GM18909 (cell line): Measurements from ENCODE around the gene IFRD2.
A peak's percentile ranks its signal among the peaks of the same experiment; 100 is the strongest.
"Not testable (repeated sequence)": the region's sequence is repeated elsewhere in the genome, so short reads cannot be mapped to it uniquely, and the experiment has no call there.

Experiments
- ATAC-seq: cut with Tn5 transposase; IDR thresholded peaks from one replicate; pipeline ENCODE4 v1.9.1; 2021; ENCODE audit warnings: mild to moderate bottlenecking; ENCODE audit not compliant: unreplicated experiment, poor library complexity

IFRD2 gene

DNA sequence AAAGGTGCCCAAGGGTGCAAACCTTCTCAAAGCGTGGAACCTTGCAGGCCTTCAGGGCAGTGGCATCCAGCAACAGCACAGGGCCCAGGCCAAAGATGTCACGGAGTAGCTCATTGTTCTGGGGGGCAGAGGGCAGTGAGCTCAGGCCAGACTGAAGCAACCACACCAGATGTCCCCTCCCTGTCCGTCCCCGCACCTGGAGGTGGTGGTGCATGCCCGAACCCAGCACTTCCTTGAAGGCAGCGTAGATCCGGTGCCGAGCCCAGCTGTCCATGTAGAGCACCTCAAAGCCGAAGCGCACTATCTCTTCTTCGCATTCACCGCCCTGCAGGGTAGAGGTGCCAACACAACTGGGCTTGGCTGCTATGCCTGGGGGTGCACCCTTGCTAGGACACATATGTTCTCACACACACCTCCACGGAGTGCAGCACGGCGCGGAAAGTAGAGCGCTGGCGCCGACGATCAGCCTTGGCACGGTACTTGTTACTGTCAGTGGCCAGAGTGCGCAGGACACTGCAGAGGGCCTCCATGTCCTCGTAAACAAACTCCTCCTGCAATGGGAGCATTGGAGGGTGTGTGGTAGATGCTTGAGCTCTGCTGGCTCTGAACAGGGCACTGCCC is 3.7 kb downstream of the IFRD2 start:
- no peak for ATAC-seq

DNA sequence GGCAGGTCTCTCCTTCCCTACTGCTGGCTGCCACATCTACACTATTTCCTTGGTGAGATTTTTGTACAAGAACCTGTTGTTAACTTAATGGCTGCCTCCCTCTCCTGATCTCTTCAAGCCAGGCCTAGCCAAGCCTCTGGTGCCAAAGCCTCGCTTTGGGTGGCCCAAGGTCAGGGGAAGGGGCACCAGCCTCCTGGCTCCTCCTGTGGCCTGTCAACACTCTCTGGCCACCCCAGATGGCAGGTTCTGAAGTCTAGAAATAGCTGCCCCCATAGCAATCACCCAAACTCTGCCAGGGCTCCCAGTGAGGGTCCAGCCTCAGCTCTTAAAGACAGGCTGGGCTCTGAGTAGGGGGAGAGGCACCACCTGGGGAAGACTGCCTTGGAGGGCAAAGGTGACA is 5.0 kb downstream of the IFRD2 start:
- ATAC-seq = no peak

GRCh38 chr3:50286322-50287227 is 5.7 kb downstream of the IFRD2 start:
- no peak for ATAC-seq

GRCh38 chr3:50284121-50284520 is 8.1 kb downstream of the IFRD2 start:
- not testable (repeated sequence) for ATAC-seq

GRCh38 chr3:50279255-50280016 is 12.8 kb downstream of the IFRD2 start:
- ATAC-seq = no peak

- no peak for ATAC-seq
Measured at GRCh38 chr3:50278880-50279224, 13.4 kb downstream of the IFRD2 start, which contains the start of gene LSMEM2. Gene LSMEM2, plus strand, starts transcription at chr3:50279087. Its CDS starts 27 bp downstream, at chr3:50279114.

DNA sequence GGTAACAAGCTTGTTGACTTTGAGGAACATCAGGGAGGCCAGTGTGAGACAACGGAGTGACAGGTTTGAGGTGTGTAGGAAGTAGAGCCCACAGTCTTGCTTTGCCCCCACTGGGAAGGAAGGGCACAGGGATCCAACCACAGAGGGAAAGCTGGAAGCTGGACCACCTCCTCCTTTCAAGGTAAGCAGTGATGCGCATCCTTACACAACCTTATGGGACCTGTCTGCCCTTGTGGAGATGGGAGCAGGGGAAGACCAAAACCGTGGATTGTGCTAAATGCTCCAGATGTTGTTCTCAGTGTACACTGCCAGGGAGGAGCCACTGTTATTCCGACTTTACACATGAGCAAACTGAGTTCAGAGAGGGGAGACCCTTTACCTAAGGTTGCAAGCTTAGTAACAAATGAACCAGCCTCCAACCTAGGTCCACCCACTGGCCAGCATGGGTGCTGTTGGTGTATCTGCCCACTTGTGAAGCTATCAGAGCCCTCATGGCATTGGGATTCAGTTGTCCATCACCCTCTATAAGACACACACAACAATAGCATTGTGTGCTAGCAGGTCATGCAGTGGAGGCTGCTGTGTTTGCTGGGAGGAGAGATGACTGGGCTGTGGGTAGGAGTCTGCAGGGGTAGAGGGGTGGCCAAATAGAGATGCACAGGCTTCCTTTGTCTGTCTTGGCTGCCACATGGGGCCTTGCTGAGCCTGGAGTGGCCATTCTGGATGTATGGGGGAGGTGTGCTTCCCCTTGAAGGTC is 13.9 kb downstream of the IFRD2 start:
- ATAC-seq = no peak

DNA sequence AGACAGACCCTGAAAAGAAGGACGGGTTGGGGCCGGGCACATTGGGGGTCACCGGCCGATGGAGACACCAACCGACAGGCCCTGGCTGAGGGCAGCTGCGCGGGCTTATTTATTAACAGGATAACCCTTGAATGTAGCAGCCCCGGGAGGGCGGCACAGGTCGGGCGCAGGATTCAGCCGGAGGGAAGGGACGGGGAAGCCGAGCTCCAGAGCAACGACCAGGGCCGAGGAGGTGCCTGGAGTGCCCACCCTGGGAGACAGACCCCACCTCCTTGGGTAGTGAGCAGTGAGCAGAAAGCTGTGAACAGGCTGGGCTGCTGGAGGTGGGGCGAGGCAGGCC is 15.5 kb downstream of the IFRD2 start:
- ATAC-seq = no peak

GRCh38 chr3:50275996-50276761 is 16.1 kb downstream of the IFRD2 start:
- no peak for ATAC-seq

- no peak for ATAC-seq
Measured at GRCh38 chr3:50275141-50275995, 16.9 kb downstream of the IFRD2 start.

DNA sequence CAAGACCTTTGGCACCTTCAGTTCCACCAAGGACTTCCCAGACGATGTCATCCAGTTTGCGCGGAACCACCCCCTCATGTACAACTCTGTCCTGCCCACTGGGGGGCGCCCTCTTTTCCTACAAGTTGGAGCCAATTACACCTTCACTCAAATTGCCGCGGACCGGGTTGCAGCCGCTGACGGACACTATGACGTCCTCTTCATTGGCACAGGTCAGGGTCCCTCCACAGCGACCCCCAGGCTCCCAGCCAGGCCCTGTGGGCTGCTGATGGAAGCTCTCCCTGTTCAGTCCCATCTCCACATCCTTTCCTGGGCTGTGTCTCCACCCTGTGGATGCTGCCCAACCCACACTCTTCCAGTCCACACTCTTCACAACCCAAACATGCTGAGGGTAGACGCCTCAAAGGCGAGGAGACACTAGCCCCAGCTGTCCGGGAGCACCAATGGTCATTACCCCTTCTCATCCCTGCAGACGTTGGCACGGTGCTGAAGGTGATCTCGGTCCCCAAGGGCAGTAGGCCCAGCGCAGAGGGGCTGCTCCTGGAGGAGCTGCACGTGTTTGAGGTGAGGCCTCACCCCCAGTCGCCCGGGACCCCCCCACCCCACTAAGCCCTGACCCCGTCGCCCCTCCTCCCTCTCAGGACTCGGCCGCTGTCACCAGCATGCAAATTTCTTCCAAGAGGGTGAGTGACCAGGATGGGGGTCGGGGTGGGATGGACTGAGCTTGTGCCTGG is 17.7 kb downstream of the IFRD2 start:
- no peak for ATAC-seq

- no peak for ATAC-seq
Measured at GRCh38 chr3:50273689-50274065, 18.6 kb downstream of the IFRD2 start.

GRCh38 chr3:50272911-50273688 is 19.1 kb downstream of the IFRD2 start:
- ATAC-seq = peak; percentile 82

- not testable (repeated sequence) for ATAC-seq
Measured at GRCh38 chr3:50272538-50272910, 19.7 kb downstream of the IFRD2 start.

- ATAC-seq = no peak
Measured at GRCh38 chr3:50271314-50271936, 20.8 kb downstream of the IFRD2 start.

- ATAC-seq = no peak
Measured at GRCh38 chr3:50270422-50271224, 21.6 kb downstream of the IFRD2 start.
